Caco-2 (cell line): ENCODE results near the gene NR1I3. TPM values are rescaled to one million over a fixed set of nuclear protein-coding genes. Genes with fewer than 3 reads are reported as not detected.
"Not testable (repeated sequence)": the region's sequence is repeated elsewhere in the genome, so short reads cannot be mapped to it uniquely, and the experiment has no call there.

Experiments
- BruUV-seq: library from RNA; stranded (reverse); fragments of 400-500 nt; replicated peaks from 2 replicates; lab custom pipeline; 2021; lab: Mats Ljungman, UMichigan
- CTCF ChIA-PET: fragments of 300-600 bp; sonication (Branson Sonifier 250); formaldehyde crosslinking; loops from one replicate; lab custom pipeline; 2022; ENCODE audit warnings: antibody characterized with exemption; lab: Charles Lee
- POLR2A ChIA-PET: fragments of 300-600 bp; sonication (Branson Sonifier 250); formaldehyde crosslinking; loops from one replicate; lab custom pipeline; 2022; ENCODE audit warnings: antibody characterized with exemption; lab: Charles Lee
- DNase-seq, 2 experiments: peaks; one replicate each; pipeline versions ENCODE4 v3.0.0 to v3.0.0-alpha.2; 2020 to 2022
- H3K27me3 ChIP-seq: replicated peaks from 2 replicates; pipeline ENCODE4 v1.6.0; 2011; ENCODE audit warnings: low read length; ENCODE audit not compliant: control insufficient read depth, insufficient read depth
- H3K36me3 ChIP-seq: 2 replicates; pipeline ENCODE4 v1.5.1; 2011; ENCODE audit warnings: low read length; ENCODE audit not compliant: control insufficient read depth, insufficient read depth
- H3K4me1 ChIP-seq: fragments of 250-450 bp; sonication (Bioruptor Pico); 2 replicates; pipeline ENCODE4 v1.5.1; 2020; ENCODE audit warnings: mild to moderate bottlenecking
- H3K4me3 ChIP-seq: 2 replicates; pipeline ENCODE4 v1.5.1; 2011; ENCODE audit warnings: low read depth, mild to moderate bottlenecking, control low read depth, low read length
- H3K9me3 ChIP-seq: fragments of 250-450 bp; sonication (Bioruptor Pico); 2 replicates; pipeline ENCODE4 v1.5.1; 2020; ENCODE audit warnings: mild to moderate bottlenecking, moderate library complexity
- H3K27ac Mint-ChIP-seq: one replicate; pipeline ENCODE4 v1.8.0; 2022; ENCODE audit warnings: mixed read lengths; ENCODE audit not compliant: unreplicated experiment
- H3K27me3 Mint-ChIP-seq: one replicate; pipeline ENCODE4 v1.8.0; 2022; ENCODE audit warnings: mixed read lengths; ENCODE audit not compliant: insufficient read depth, unreplicated experiment
- H3K36me3 Mint-ChIP-seq: one replicate; pipeline ENCODE4 v1.8.0; 2022; ENCODE audit warnings: mild to moderate bottlenecking, mixed read lengths; ENCODE audit not compliant: insufficient read depth, unreplicated experiment
- H3K4me1 Mint-ChIP-seq: one replicate; pipeline ENCODE4 v1.8.0; 2022; ENCODE audit warnings: low read depth, mixed read lengths; ENCODE audit not compliant: unreplicated experiment
- H3K4me3 Mint-ChIP-seq: one replicate; pipeline ENCODE4 v1.8.0; 2022; ENCODE audit warnings: mild to moderate bottlenecking, moderate library complexity, mixed read lengths; ENCODE audit not compliant: unreplicated experiment
- H3K9me3 Mint-ChIP-seq: one replicate; pipeline ENCODE4 v1.8.0; 2022; ENCODE audit warnings: mixed read lengths; ENCODE audit not compliant: unreplicated experiment
- CTCF ChIP-seq, 2 experiments: fragments of 200-600 bp in 1 of 2; IDR thresholded peaks; 1 replicate in 1 of 2; 2 replicates in 1 of 2; pipeline versions ENCODE4 v1.5.1 to v1.8.0; 2011 to 2022; ENCODE audit warnings: antibody characterized with exemption in 1 of 2, control low read depth in 1 of 2, inconsistent platforms in 1 of 2, low read depth in 1 of 2, low read length in 1 of 2, mild to moderate bottlenecking in 1 of 2, moderate library complexity in 1 of 2; ENCODE audit not compliant: insufficient read depth in 1 of 2, severe bottlenecking in 1 of 2, unreplicated experiment in 1 of 2
- intact Hi-C: fragments of 100-400 bp; cut with micrococcal nuclease; formaldehyde crosslinking; loops from one replicate; pipeline ENCODE4 v1.10.0; 2022; ENCODE audit not compliant: unreplicated experiment
- total RNA-seq: library from RNA; stranded (reverse); gene quantifications from 2 replicates; pipeline ENCODE4 v1.2.3, GENCODE V29; 2022

NR1I3 gene
- total RNA-seq, 1 experiment from 2014 or later, result not detected

GRCh38 chr1:161258439-161259344, 20.7 kb upstream of the NR1I3 start, which contains the start of gene PCP4L1:
TSS of gene PCP4L1 (plus strand) at chr1:161258745. CDS start at chr1:161258975, 230 bp downstream.
- intact Hi-C loops, result no loop called here

GRCh38 chr1:161257109-161257508, 19.1 kb upstream of the NR1I3 start:
- Mint-ChIP-seq H3K9me3 (peaks cover 22% of the 10 kb centered on the region), H3K4me1 (peaks cover 24% of the 10 kb centered on the region), H3K36me3 (peaks cover 12% of the 10 kb centered on the region)
- H3K4me3 Mint-ChIP-seq, POLR2A ChIA-PET, DNase-seq, H3K27me3 Mint-ChIP-seq, H3K36me3 ChIP-seq, CTCF ChIA-PET, H3K27ac Mint-ChIP-seq, H3K27me3 ChIP-seq, intact Hi-C loops, H3K4me3 ChIP-seq, BruUV-seq: not testable (repeated sequence)
- Histone ChIP-seq H3K9me3 (peaks cover 14% of the 10 kb centered on the region), H3K4me1 (peaks cover 13% of the 10 kb centered on the region; the same call in 1 of the 2 replicates)

More at GRCh38 chr1:161258439-161259344, 20.7 kb upstream of the NR1I3 start, which contains the start of gene PCP4L1:
- no TSS peak for BruUV-seq
- Mint-ChIP-seq H3K9me3 (peaks cover 22% of the 10 kb centered on the region), H3K4me3 (peak within 1 kb of the TSS; percentile 47), H3K4me1 (peaks cover 24% of the 10 kb centered on the region), H3K27me3 (no peaks in the 10 kb centered on the region), H3K36me3 (peaks cover 12% of the 10 kb centered on the region), H3K27ac (no peak within 1 kb of the TSS)
- ChIA-PET CTCF (no interaction called here), POLR2A (interaction anchor here (0.7 kb wide), 1 partner anchor 33 kb away, joined by 21 read pairs; the partner anchor contains the start of gene TOMM40L)
- Histone ChIP-seq H3K4me3 (peak within 1 kb of the TSS; percentile 39), H3K36me3 (no peaks in the 10 kb centered on the region), H3K4me1 (peaks cover 13% of the 10 kb centered on the region; the same call in 1 of the 2 replicates), H3K27me3 (no peaks in the 10 kb centered on the region), H3K9me3 (peaks cover 14% of the 10 kb centered on the region)
- DNase-seq, result peak; percentile 59 to 70
- TF ChIP-seq CTCF (IDR thresholded peaks at IDR 0.05; ENCODE audit: insufficient read depth in 1 of 2, low read depth in 1 of 2, low read length in 1 of 2, severe bottlenecking in 1 of 2, unreplicated experiment in 1 of 2), result no peak

GRCh38 chr1:161255955-161256520, 18.0 kb upstream of the NR1I3 start:
- H3K4me3 ChIP-seq, H3K4me3 Mint-ChIP-seq, POLR2A ChIA-PET, H3K4me1 ChIP-seq, H3K27me3 Mint-ChIP-seq, DNase-seq, H3K36me3 ChIP-seq, H3K27me3 ChIP-seq, BruUV-seq, intact Hi-C loops, H3K27ac Mint-ChIP-seq: not testable (repeated sequence)
- H3K9me3 ChIP-seq, result peaks cover 14% of the 10 kb centered on the region
- CTCF ChIA-PET, result interaction anchor here (1.0 kb wide), 1 partner anchor 29 kb away, joined by 3 read pairs; no protein-coding TSS in a partner anchor
- Mint-ChIP-seq H3K36me3 (peaks cover 12% of the 10 kb centered on the region), H3K9me3 (peaks cover 22% of the 10 kb centered on the region), H3K4me1 (peaks cover 16% of the 10 kb centered on the region)

- H3K27ac Mint-ChIP-seq, H3K4me3 Mint-ChIP-seq, H3K4me3 ChIP-seq, BruUV-seq, H3K36me3 Mint-ChIP-seq, H3K27me3 ChIP-seq, H3K27me3 Mint-ChIP-seq, H3K4me1 ChIP-seq, CTCF ChIA-PET, intact Hi-C loops, DNase-seq, POLR2A ChIA-PET, H3K4me1 Mint-ChIP-seq, H3K36me3 ChIP-seq: not testable (repeated sequence)
- peaks cover 14% of the 10 kb centered on the region for H3K9me3 ChIP-seq
- peaks cover 22% of the 10 kb centered on the region for H3K9me3 Mint-ChIP-seq
These were observed 17.3 kb upstream of the NR1I3 start for GRCh38 chr1:161255302-161255701.
